K562 (cell line): ENCODE data around the gene YPEL4. TPM values are rescaled to one million over a fixed set of nuclear protein-coding genes. Genes with fewer than 3 reads are reported as not detected.

Experiments used
- CBFA2T2 ChIP-seq: fragments of 450-650 bp; conservative IDR thresholded peaks from 2 replicates; pipeline ENCODE4 v1.6.1; 2017; ENCODE audit warnings: mild to moderate bottlenecking
- DACH1 ChIP-seq: fragments of 450-650 bp; IDR thresholded peaks from 2 replicates; pipeline ENCODE4 v1.6.1; 2018; ENCODE audit not compliant: partially characterized antibody
- EP300 ChIP-seq: IDR thresholded peaks from 2 replicates; pipeline ENCODE4 v1.6.1; 2012; ENCODE audit warnings: low read length, improper control_type of control experiment
- HDAC3 ChIP-seq: fragments of 450-650 bp; IDR thresholded peaks from 2 replicates; pipeline ENCODE4 v1.6.1; 2018; ENCODE audit warnings: borderline replicate concordance, mild to moderate bottlenecking, moderate library complexity; ENCODE audit not compliant: partially characterized antibody
- KDM5B ChIP-seq: fragments of 200-600 bp; sonication (generic); IDR thresholded peaks from 2 replicates; pipeline ENCODE4 v1.6.1; 2012; ENCODE audit warnings: low read depth, mild to moderate bottlenecking, moderate library complexity, low read length, control low read depth, inconsistent platforms; ENCODE audit not compliant: insufficient replicate concordance
- NCOR1 ChIP-seq: fragments of 450-650 bp; IDR thresholded peaks from 2 replicates; pipeline ENCODE4 v1.6.1; 2016; ENCODE audit warnings: mild to moderate bottlenecking, moderate library complexity
- RUNX1 ChIP-seq: sonication (generic); IDR thresholded peaks from 2 replicates; pipeline ENCODE4 v1.6.1; 2016; ENCODE audit warnings: antibody characterized with exemption, low read depth
- SMAD1 ChIP-seq: fragments of 150-350 bp; IDR thresholded peaks from 2 replicates; pipeline ENCODE4 v1.6.1; 2014; ENCODE audit warnings: low read length, low read depth; ENCODE audit not compliant: partially characterized antibody
- TEAD4 ChIP-seq, 2 experiments: sonication (generic) in 1 of 2; formaldehyde crosslinking in 1 of 2; IDR thresholded peaks; 2 replicates each; pipeline versions ENCODE4 v1.6.1 to v1.8.0; 2012 to 2022; ENCODE audit warnings: borderline replicate concordance in 1 of 2, inconsistent platforms in 1 of 2, low read length in 1 of 2, mild to moderate bottlenecking in 1 of 2, missing genetic modification reagents in 1 of 2
- THAP12 ChIP-seq: fragments of 250-450 bp; sonication (Bioruptor Pico); IDR thresholded peaks from 2 replicates; pipeline ENCODE4 v1.9.0; 2021; ENCODE audit warnings: mild to moderate bottlenecking, inconsistent platforms
- THAP7 ChIP-seq: fragments of 250-450 bp; sonication (Bioruptor Pico); IDR thresholded peaks from 2 replicates; pipeline ENCODE4 v1.5.0; 2021
- ZNF140 ChIP-seq: fragments of 250-450 bp; sonication (Bioruptor Pico); IDR thresholded peaks from 2 replicates; pipeline ENCODE4 v1.8.0; 2021; ENCODE audit warnings: moderate library complexity, mild to moderate bottlenecking, inconsistent platforms
- ZNF23 ChIP-seq: fragments of 250-450 bp; sonication (Bioruptor Pico); IDR thresholded peaks from 2 replicates; pipeline ENCODE4 v1.4.0; 2020; ENCODE audit warnings: mild to moderate bottlenecking
- ZNF274 ChIP-seq: IDR thresholded peaks from 2 replicates; pipeline ENCODE4 v1.6.1; 2011; ENCODE audit warnings: low read depth, mild to moderate bottlenecking, low read length, moderate library complexity, borderline replicate concordance
- ZNF551 ChIP-seq: fragments of 250-450 bp; sonication (Bioruptor Pico); IDR thresholded peaks from 2 replicates; pipeline ENCODE4 v1.5.0; 2021; ENCODE audit warnings: mild to moderate bottlenecking, moderate library complexity
- ZNF561 ChIP-seq: fragments of 450-650 bp; formaldehyde crosslinking; conservative IDR thresholded peaks from 2 replicates; pipeline ENCODE4 v1.4.0; 2020; ENCODE audit warnings: mild to moderate bottlenecking, moderate library complexity
- polyA plus RNA-seq, 8 experiments: library from polyadenylated mRNA; depleted of rRNA in 4 of 8; stranded (reverse) in 5 of 8; unstranded in 3 of 8; fragments of >200 nt; fragmentation: Nextera tagmentation in 2 of 8; fragmentation: Illumina TruSeq in 1 of 8; extraction: Ambion mirVana in 2 of 8; extraction: Trizol in 1 of 8; gene quantifications; 2 replicates each; pipeline versions ENCODE4 v1.2.1 to v1.2.3, GENCODE V29; 2011 to 2014; ENCODE audit warnings: inconsistent platforms in 1 of 8, missing spikeins in 1 of 8
- total RNA-seq, 7 experiments: library from RNA; depleted of rRNA in 6 of 7; stranded (reverse); fragments of >200 nt in 6 of 7; fragmentation: Illumina TruSeq in 2 of 7; extraction: Trizol in 2 of 7; gene quantifications; 2 replicates each; pipeline versions ENCODE4 v1.2.1 to v1.2.3, GENCODE V29; 2011 to 2021; ENCODE audit warnings: low replicate concordance in 1 of 7
- TF ChIP-seq, protein P1 (sequence below): fragments of 250-450 bp; sonication (Bioruptor Pico); IDR thresholded peaks from 2 replicates; pipeline ENCODE4 v1.4.0; 2020; ENCODE audit warnings: mild to moderate bottlenecking, moderate library complexity, borderline replicate concordance
- TF ChIP-seq, protein P2 (sequence below), 2 experiments: IDR thresholded peaks; 2 replicates each; pipeline ENCODE4 v1.6.1; 2012; ENCODE audit warnings: improper control_type of control experiment in 2 of 2, low read depth in 2 of 2, low read length in 2 of 2, borderline replicate concordance in 1 of 2

The YPEL4 gene
- total and polyA plus RNA-seq, 9 of the 15 experiments (the other 6 are each of a cell fraction or from before 2014, with no cell fraction given): 0.07 to 1.4 (median 0.40) TPM; not detected in 2

GRCh38 chr11:57647960-57648800, 1.5 kb downstream of the YPEL4 start (continued):
- TF ChIP-seq, protein P1, sequence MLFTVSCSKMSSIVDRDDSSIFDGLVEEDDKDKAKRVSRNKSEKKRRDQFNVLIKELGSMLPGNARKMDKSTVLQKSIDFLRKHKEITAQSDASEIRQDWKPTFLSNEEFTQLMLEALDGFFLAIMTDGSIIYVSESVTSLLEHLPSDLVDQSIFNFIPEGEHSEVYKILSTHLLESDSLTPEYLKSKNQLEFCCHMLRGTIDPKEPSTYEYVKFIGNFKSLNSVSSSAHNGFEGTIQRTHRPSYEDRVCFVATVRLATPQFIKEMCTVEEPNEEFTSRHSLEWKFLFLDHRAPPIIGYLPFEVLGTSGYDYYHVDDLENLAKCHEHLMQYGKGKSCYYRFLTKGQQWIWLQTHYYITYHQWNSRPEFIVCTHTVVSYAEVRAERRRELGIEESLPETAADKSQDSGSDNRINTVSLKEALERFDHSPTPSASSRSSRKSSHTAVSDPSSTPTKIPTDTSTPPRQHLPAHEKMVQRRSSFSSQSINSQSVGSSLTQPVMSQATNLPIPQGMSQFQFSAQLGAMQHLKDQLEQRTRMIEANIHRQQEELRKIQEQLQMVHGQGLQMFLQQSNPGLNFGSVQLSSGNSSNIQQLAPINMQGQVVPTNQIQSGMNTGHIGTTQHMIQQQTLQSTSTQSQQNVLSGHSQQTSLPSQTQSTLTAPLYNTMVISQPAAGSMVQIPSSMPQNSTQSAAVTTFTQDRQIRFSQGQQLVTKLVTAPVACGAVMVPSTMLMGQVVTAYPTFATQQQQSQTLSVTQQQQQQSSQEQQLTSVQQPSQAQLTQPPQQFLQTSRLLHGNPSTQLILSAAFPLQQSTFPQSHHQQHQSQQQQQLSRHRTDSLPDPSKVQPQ: no peak
- no peak for TF ChIP-seq ZNF140 (CRISPR knock-in tag)
- no peak for TF ChIP-seq THAP7
- TF ChIP-seq, protein P2, sequence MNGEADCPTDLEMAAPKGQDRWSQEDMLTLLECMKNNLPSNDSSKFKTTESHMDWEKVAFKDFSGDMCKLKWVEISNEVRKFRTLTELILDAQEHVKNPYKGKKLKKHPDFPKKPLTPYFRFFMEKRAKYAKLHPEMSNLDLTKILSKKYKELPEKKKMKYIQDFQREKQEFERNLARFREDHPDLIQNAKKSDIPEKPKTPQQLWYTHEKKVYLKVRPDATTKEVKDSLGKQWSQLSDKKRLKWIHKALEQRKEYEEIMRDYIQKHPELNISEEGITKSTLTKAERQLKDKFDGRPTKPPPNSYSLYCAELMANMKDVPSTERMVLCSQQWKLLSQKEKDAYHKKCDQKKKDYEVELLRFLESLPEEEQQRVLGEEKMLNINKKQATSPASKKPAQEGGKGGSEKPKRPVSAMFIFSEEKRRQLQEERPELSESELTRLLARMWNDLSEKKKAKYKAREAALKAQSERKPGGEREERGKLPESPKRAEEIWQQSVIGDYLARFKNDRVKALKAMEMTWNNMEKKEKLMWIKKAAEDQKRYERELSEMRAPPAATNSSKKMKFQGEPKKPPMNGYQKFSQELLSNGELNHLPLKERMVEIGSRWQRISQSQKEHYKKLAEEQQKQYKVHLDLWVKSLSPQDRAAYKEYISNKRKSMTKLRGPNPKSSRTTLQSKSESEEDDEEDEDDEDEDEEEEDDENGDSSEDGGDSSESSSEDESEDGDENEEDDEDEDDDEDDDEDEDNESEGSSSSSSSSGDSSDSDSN (IDR thresholded peaks at IDR 0.05; ENCODE audit: borderline replicate concordance in 1 of 2, low read depth in 2 of 2, low read length in 2 of 2): peak in 1 of 2 experiments; percentile 68; a peak in 1 of 4 replicates
- TF ChIP-seq HDAC3: peak; percentile 85
- TF ChIP-seq ZNF551 (CRISPR knock-in tag): no peak
- peak; percentile 98 for TF ChIP-seq NCOR1
- no peak for TF ChIP-seq KDM5B
- TF ChIP-seq ZNF23: 0 out of 2 replicates have a peak, but pooled peaks have one; percentile 30
- peak; percentile 61; the same call in 1 of the 2 replicates for TF ChIP-seq THAP12 (CRISPR knock-in tag)
- peak; percentile 93 for TF ChIP-seq EP300
- peak; percentile 63 for TF ChIP-seq DACH1
- TF ChIP-seq SMAD1: peak; percentile 68
- peak; percentile 90 for TF ChIP-seq RUNX1
- TF ChIP-seq CBFA2T2: peak; percentile 99
- peak; percentile 72; the same call in 1 of the 2 replicates for TF ChIP-seq ZNF274
- peak; percentile 99 for TF ChIP-seq TEAD4 (IDR thresholded peaks at IDR 0.05; ENCODE audit: low read length)
- no peak for TF ChIP-seq TEAD4 (CRISPR knock-in tag; IDR thresholded peaks at IDR 0.05; ENCODE audit: borderline replicate concordance)
- TF ChIP-seq ZNF561 (CRISPR knock-in tag): no peak
